Hepatocyte (in vitro differentiated cells): ENCODE data around the gene AKTIP. TPM values are rescaled to one million over a fixed set of nuclear protein-coding genes. Genes with fewer than 3 reads are reported as not detected.

Experiments
- DNase-seq: peaks from one replicate; pipeline ENCODE4 v3.0.0-alpha.2; 2016; ENCODE audit warnings: low spot score
- H2AFZ ChIP-seq: fragments of 200-600 bp; sonication (generic); 2 replicates; pipeline ENCODE4 v1.6.0; 2016; ENCODE audit warnings: antibody characterized with exemption, mild to moderate bottlenecking
- H3K27ac ChIP-seq: fragments of 200-600 bp; sonication (generic); 2 replicates; pipeline ENCODE4 v1.5.1; 2016; ENCODE audit warnings: mild to moderate bottlenecking
- H3K27me3 ChIP-seq: fragments of 200-600 bp; sonication (generic); 2 replicates; pipeline ENCODE4 v1.6.1; 2016
- H3K36me3 ChIP-seq: fragments of 200-600 bp; sonication (generic); replicated peaks from 2 replicates; pipeline ENCODE4 v1.5.1; 2016; ENCODE audit warnings: low read depth; ENCODE audit not compliant: insufficient read depth
- H3K4me1 ChIP-seq: fragments of 200-600 bp; sonication (generic); 2 replicates; pipeline ENCODE4 v1.5.1; 2016; ENCODE audit warnings: mild to moderate bottlenecking, moderate library complexity; ENCODE audit not compliant: insufficient read depth
- H3K4me2 ChIP-seq: fragments of 200-600 bp; sonication (generic); 2 replicates; pipeline ENCODE4 v1.6.0; 2016
- H3K4me3 ChIP-seq: fragments of 200-600 bp; sonication (generic); 2 replicates; pipeline ENCODE4 v1.5.1; 2016; ENCODE audit warnings: mild to moderate bottlenecking
- H3K79me2 ChIP-seq: fragments of 200-600 bp; sonication (generic); 2 replicates; pipeline ENCODE4 v1.6.0; 2017; ENCODE audit warnings: mild to moderate bottlenecking
- H3K9me2 ChIP-seq: fragments of 200-600 bp; sonication (generic); replicated peaks from 2 replicates; pipeline ENCODE4 v1.6.0; 2017; ENCODE audit warnings: mild to moderate bottlenecking; ENCODE audit not compliant: insufficient read depth
- H3K9me3 ChIP-seq: fragments of 200-600 bp; sonication (generic); 2 replicates; pipeline ENCODE4 v1.5.1; 2016; ENCODE audit warnings: low read depth, mild to moderate bottlenecking
- H4K20me1 ChIP-seq: fragments of 200-600 bp; sonication (generic); 2 replicates; pipeline ENCODE4 v1.6.0; 2016; ENCODE audit warnings: mild to moderate bottlenecking; ENCODE audit not compliant: insufficient read depth, poor library complexity, severe bottlenecking
- EZH2 ChIP-seq: fragments of 200-600 bp; sonication (generic); IDR thresholded peaks from 2 replicates; pipeline ENCODE4 v1.6.1; 2016; ENCODE audit warnings: antibody characterized with exemption, mild to moderate bottlenecking, borderline replicate concordance
- EZH2phosphoT487 ChIP-seq: fragments of 200-600 bp; sonication (generic); IDR thresholded peaks from one replicate; pipeline ENCODE4 v1.6.1; 2018; ENCODE audit warnings: antibody characterized with exemption, mild to moderate bottlenecking, low read depth, moderate library complexity; ENCODE audit not compliant: unreplicated experiment, severe bottlenecking
- WGBS: methylation state at CpG from one replicate; pipeline ENCODE4 v1.1.6; 2016; ENCODE audit warnings: low lambda C conversion rate; ENCODE audit errors: missing lambda C conversion rate; 5-methylcytosine and 5-hydroxymethylcytosine counted together
- polyA plus RNA-seq: library from polyadenylated mRNA; unstranded; fragments of >200 nt; fragmentation: Nextera tagmentation; extraction: Ambion mirVana; gene quantifications from 2 replicates; pipeline ENCODE4 v1.2.1, GENCODE V29; 2016
- total RNA-seq: library from RNA; depleted of rRNA; stranded (reverse); fragments of >200 nt; gene quantifications from 2 replicates; pipeline ENCODE4 v1.2.3, GENCODE V29; 2014
- TF ChIP-seq, protein P1 (sequence below): fragments of 200-600 bp; sonication (generic); IDR thresholded peaks from 2 replicates; pipeline ENCODE4 v1.5.1; 2016; ENCODE audit warnings: antibody characterized with exemption, mild to moderate bottlenecking; ENCODE audit not compliant: poor library complexity

Gene AKTIP
- total and polyA plus RNA-seq, 2 experiments from 2014 or later: 24.3 to 43.7 TPM

- Histone ChIP-seq H3K4me3 (no peak overlapping the region), H2AFZ (peak overlapping the region; percentile 27), H3K9me2 (no peaks in the 10 kb centered on the region), H3K27me3 (no peaks in the 10 kb centered on the region), H4K20me1 (no peaks in the 10 kb centered on the region), H3K36me3 (no peaks in the 10 kb centered on the region), H3K27ac (peak overlapping the region; percentile 86), H3K4me2 (peak overlapping the region; percentile 47), H3K4me1 (peaks cover 6% of the 10 kb centered on the region), H3K79me2 (no peaks in the 10 kb centered on the region), H3K9me3 (no peaks in the 10 kb centered on the region)
- peak; percentile 82 for DNase-seq
- 49% methylated on average over 29 of the region's 29 CpGs for WGBS
- no peak for TF ChIP-seq EZH2phosphoT487
- no peak for TF ChIP-seq EZH2
- TF ChIP-seq, protein P1, sequence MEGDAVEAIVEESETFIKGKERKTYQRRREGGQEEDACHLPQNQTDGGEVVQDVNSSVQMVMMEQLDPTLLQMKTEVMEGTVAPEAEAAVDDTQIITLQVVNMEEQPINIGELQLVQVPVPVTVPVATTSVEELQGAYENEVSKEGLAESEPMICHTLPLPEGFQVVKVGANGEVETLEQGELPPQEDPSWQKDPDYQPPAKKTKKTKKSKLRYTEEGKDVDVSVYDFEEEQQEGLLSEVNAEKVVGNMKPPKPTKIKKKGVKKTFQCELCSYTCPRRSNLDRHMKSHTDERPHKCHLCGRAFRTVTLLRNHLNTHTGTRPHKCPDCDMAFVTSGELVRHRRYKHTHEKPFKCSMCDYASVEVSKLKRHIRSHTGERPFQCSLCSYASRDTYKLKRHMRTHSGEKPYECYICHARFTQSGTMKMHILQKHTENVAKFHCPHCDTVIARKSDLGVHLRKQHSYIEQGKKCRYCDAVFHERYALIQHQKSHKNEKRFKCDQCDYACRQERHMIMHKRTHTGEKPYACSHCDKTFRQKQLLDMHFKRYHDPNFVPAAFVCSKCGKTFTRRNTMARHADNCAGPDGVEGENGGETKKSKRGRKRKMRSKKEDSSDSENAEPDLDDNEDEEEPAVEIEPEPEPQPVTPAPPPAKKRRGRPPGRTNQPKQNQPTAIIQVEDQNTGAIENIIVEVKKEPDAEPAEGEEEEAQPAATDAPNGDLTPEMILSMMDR: peak; percentile 96
These were observed 7.1 kb upstream of the AKTIP start for GRCh38 chr16:53509906-53510703.

- Histone ChIP-seq H3K4me3 (no peak overlapping the region), H3K27me3 (no peaks in the 10 kb centered on the region), H3K36me3 (no peaks in the 10 kb centered on the region), H3K4me2 (no peak overlapping the region), H2AFZ (no peak overlapping the region), H4K20me1 (no peaks in the 10 kb centered on the region), H3K27ac (no peak overlapping the region), H3K9me2 (no peaks in the 10 kb centered on the region), H3K79me2 (no peaks in the 10 kb centered on the region), H3K4me1 (peaks cover 15% of the 10 kb centered on the region), H3K9me3 (no peaks in the 10 kb centered on the region)
- TF ChIP-seq, protein P1: no peak
- TF ChIP-seq EZH2phosphoT487: no peak
- no peak for TF ChIP-seq EZH2
- WGBS: 86% methylated on average over 12 of the region's 12 CpGs
- no peak for DNase-seq
These were observed 4.6 kb upstream of the AKTIP start for GRCh38 chr16:53507464-53508179.

DNA sequence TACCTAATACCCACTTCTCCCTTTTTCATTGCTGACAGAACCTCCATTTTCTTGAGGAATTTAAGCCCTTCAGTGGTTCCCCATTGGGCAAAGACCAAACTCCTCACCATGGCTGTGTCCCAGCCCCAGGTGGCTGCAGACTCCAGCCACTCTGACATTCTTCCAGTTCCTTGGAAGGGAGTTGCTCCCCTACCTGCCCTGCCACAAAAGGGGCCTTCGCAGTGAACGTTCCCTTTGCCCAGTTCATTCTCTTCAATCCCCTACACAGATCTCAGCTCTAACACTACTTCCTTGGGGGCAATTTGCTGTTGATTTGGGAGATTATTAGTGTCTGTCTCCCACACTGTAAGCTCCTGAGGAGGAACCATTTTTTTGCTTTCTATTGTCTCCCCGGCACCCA, 3.2 kb upstream of the AKTIP start:
- TF ChIP-seq, protein P1: no peak
- TF ChIP-seq EZH2phosphoT487 (no peak), EZH2 (no peak)
- Histone ChIP-seq H3K27me3 (no peaks in the 10 kb centered on the region), H3K4me2 (no peak overlapping the region), H4K20me1 (no peaks in the 10 kb centered on the region), H2AFZ (no peak overlapping the region), H3K27ac (no peak overlapping the region), H3K4me1 (peaks cover 19% of the 10 kb centered on the region), H3K36me3 (no peaks in the 10 kb centered on the region), H3K4me3 (no peak overlapping the region), H3K9me3 (no peaks in the 10 kb centered on the region), H3K9me2 (no peaks in the 10 kb centered on the region), H3K79me2 (peaks cover 10% of the 10 kb centered on the region)
- 88% methylated on average over 3 of the region's 3 CpGs for WGBS
- DNase-seq: no peak
